HG02943 (cell line): ENCODE results near the gene CCDC88C.

ENCODE experiments used
- ATAC-seq: cut with Tn5 transposase; IDR thresholded peaks from one replicate; pipeline ENCODE4 v1.9.1; 2021; ENCODE audit warnings: mild to moderate bottlenecking, low read depth, moderate library complexity; ENCODE audit not compliant: unreplicated experiment

Gene CCDC88C

DNA sequence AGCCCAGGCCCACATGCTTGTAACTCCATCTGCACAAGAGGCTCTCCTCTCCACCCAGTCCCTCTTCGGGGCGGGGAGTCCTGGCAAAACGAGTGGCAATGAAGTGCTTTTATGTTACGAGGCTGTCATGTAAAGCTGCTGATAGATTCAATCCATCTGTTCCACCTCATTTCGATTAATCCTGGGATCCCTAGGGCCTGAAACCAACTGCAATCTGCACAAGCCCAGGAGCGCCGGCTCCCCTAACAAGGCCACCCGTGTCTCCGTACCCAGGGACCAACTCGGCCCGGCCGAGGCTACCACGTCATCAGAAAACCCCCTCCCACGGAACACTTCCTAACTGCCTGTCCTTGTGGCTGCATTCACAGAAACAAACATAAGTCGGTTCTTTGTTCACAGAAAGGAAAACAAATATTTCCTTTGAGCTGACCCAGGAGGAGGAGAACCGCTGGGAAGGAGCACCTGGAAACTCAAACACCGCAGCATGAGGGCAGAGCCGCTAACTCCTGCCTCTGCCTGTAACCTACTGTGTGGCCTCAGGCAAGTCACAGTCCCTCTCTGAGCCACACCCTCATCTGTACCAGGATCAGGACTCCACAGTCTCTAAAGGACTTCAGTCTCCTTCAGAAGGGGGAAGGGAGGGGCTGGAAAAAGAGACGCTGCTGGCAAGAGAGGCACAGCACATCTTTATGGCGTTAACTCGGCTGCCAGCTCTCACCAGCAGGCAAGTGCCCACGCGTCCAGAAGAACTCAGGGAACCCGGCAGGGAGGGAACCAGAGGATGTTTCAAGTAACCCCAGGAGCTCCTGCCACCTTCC lies 47.8 kb downstream of the CCDC88C start:
- no peak for ATAC-seq

DNA sequence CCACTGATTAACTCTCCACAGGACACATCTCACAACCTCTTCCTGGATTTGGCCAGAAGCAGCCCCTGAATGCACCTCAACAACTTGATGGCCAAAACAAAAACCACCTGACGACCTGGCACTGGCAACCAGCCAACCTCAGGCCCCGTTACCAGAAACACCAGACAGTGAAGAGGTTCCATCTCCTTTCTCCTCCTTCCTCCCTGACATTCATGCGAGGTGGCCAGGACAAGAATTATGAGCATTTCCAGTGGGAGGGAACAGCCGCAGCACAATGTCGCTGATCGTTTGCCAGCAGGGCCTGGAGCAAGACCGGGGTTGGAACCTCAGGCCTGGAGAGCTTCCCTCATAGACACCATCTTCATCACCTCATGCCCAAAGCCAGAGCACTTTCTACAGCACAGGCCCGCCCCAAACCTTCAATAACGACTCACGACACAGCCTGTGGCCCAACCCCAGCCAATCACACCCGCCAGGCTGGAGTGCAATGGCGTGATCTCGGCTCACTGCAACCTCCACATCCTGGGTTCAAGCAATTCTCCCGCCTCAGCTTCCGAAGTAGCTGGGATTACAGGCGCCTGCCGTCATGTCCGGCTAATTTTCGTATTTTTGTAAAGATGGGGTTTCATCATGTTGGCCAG lies 48.7 kb downstream of the CCDC88C start:
- ATAC-seq = no peak

DNA sequence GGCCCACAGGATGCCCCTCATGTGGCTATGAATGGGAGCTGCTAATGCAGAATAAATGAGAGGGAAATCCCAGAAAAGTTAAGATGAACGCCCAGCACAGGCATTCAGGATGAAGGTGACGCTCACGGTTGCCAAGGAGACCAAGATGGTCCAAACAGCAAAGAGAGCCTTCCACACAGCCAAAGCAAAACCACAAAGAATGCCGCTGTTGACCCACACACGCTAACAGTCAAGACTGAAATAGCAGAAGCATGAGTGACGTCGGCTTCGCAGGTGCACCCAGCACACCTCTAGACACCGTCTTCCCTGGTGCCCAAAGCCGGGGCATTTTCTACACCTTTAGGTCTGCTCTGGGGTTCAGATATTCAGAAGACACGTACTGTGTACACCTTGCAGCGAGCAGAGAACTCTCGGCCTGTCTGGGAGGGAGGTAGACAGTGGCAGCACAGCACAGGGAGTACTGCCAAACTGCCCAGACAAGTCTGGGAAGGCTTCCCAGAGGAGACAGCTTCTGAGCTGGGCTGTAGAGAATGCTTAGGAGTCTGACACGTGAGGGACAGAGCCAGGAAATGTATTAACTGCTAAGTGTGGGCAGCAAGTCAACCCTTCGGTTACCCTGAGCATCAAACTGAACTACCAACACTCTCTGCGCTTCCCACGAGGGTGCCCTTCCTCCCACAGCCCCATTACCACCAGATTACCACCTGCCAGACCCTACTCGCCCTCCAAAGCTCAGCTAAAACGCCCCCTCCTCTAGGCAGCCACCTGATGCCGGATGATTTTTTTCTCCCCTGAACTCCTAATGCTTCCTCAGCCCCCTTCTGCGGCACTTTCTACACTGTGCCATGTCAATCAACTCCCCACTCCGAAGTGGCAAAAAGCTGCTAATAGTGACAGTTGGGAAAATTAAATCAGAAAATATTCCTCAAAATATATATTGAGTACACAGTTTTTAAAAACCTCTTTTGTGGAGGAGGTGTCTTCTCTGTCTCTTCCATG lies 50.1 kb downstream of the CCDC88C start:
- ATAC-seq = peak; percentile 73

DNA sequence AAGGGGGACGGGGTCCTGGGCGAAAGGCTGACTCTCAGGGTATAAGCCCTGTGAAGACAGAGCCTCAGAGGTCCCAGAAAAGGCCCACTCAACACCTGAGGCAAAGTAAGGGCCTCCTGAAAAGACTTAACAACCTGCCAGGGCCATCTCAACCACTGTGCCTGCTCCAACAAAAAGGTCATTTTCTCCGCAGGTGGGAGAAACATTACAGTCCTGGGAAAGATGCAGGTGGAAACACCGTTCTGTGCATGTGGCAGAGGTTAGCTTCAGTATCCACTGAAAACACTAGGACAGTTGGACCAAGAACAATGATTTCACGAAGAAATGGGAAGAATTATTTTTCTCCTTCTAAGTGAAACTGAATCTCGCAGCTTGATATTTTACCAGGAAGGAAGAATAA lies 50.9 kb downstream of the CCDC88C start:
- ATAC-seq = no peak

DNA sequence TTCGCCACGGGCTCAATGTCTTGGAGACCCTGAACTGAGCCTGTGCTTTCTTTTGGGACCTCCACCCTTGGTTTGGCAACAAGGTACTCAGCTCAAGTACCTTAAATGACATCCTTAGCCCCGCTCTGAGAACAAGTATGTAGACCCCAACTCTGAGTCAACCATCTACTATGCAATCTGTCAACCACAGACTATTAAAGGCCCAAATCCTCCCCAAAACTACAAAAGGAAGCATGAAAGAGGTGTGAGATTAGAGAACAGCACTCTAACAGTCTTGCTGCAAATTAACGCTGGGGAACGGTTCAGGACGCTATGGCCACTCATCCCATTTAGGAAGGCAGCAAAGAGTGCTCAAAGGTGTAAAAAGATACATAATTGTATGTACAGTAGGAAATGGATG lies 52.1 kb downstream of the CCDC88C start:
- ATAC-seq = no peak

DNA sequence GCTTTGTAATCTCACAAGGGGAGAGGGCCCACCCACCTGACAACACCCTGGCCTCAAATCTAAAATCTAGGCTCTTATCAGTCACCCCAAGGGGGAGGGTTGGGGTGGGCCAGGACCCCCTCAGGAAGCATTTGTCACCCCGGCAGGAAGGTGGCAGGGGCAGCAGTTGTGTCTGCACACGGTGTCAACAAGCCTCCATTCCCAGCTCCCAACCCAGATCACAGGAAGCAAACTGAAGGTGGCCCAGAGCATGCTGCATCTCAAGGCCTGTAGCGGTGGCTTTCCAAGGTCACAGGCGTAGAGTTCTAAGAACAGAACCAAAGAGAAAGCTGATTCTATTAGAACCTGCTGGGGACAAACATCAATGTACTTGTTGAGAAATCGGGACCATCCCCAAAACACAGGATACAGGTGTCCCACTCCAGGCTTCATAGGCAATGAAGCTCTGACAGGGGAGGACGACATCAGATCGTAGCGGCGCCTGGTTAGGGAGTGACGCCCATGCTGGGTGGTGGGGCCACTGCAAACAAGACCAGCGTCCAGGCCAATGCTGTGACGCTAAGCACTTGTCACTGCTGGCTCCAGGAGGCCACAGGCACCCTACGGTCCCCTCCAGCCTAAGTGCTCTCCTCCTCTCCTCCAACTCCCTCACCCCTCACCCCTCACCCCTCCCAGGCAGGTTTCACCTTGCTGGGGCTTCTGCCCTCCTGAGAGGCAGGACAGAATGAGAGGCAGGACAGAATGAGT lies 52.9 kb downstream of the CCDC88C start:
- ATAC-seq = no peak

DNA sequence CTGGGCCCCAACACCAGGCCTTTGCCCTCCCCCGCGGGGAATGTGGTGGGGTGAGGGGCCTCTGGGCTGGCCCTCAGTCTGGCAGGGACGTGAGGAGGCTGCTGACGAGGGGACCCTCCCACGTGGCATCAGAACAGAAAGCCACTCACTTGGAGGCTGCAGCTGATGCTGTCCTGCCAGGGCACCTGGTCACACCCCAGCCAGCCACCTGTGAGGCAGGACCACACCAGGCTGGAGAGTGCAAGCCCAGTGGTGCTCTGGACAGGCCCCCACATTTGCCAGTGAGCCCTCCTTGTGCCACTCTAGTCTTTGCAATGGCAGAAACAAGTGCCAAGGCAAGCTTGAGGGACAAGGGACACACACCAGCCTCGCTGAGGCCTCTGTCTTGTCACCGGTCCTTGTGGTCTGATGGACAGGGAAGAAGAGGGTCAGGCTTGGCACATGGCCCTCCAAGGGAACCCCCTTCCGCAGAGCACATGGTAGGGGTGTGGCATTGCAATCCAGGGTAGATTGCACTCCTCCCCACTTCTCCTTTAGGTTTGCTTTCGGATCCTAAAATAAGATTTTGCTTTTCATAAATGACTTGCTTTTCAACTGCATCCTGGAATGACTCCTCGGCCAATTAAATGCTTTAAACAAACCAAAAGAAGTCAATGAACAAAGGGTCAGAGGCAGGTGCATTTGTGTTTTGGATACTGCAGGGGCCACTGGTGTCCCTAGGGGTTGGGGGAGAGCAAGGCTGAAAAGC lies 53.7 kb downstream of the CCDC88C start:
- no peak for ATAC-seq

DNA sequence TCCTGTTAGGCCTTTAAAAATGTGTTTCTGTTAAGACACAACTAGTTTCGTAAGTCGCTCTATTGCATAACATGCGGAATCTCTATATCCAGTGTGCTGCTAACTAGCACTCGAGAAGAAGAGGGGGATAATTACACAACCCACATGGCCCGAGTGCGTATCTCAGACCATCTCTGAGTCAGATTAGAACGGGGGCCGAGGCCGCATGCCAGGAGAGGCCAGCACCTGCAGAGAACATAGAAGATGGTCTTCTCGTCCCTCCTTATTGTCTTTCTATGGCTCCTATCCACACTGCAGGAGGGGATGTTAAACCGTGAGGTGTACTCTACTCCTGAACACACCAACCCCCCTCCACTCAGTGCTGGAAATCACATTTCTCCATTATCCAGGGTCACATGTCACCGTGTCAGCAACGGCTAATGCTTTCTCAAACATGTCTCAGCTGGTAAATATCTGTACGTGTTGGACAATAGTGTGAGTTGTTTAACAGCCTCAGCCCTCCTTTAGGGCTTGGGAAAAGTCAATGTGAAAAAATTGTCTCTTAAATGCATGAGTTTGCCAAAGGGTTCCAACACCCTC lies 56.3 kb downstream of the CCDC88C start:
- no peak for ATAC-seq

DNA sequence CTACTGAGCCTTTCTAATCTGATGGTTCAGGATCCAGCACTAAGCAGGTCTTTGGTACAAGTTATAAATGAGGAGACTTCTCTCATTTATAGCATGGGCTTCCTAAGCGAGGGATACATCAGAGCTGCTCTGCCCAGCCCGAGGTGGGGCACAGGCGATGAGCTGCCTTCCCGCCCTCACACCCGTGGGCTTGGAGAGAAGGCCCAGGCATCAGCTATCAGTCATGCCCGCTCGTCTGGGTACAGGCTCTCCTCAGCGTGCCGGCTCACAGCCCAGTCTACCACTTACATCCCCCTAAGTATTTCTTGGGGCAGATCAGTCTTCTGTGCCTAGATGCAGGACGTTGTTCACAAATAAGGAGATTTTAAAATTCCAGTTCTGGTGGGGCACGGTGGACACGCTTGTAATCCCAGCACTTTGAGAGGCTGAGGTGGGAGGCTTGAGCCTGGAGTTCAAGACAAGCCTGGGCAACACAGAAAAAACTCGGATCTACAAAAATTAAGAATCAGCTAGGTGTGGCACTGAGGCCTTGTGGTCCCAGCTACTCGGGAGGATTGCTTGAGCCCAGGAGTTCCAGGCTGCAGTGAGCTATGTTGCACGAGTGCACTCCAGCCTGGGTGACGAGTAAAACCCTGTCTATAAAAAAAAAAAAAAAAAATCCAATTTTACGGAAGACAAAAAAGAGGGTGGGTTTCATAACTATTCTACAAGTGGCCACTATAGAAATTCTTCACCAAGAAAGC lies 57.0 kb downstream of the CCDC88C start:
- no peak for ATAC-seq

DNA sequence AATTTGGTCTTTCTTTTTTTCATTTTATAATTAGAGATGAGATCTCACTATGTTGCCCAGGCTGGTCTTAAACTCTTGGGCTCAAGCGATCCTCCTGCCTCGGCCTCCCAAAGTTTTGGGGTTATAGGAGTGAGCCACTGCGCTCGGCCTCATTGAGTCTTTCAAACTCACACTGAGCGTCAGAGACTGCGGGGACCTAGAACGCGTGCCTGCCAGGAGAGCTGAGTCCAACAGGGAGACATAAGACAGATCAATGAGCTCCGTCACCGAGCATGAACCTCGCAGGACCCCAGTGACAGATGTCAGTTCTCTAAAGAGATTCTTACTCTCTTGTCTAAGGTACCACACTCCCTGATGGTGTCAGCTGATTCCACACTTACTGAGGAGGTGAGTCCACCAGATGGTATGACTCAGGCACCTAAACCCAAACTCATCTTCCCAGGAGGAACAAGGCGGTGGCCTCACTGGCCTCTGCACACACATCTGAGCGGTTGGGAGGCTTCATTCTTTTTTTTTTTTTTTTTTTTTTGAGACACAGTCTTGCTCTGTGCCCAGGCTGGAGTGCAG lies 58.9 kb downstream of the CCDC88C start:
- ATAC-seq = no peak

DNA sequence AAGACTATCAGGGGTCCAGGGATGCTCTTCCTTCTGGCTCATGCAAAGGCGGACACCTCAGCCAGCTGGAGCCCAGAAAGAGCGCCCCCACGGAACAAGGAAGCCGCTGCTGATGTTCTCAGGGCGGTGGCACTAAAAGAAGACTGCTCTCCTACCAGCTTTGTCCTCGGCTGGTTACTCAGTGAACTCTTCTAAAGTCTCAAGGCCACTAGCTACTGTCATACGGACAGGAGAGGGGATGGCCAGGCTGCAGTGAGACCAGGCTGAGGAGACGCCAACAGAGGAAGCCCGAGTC lies 59.6 kb downstream of the CCDC88C start:
- no peak for ATAC-seq

DNA sequence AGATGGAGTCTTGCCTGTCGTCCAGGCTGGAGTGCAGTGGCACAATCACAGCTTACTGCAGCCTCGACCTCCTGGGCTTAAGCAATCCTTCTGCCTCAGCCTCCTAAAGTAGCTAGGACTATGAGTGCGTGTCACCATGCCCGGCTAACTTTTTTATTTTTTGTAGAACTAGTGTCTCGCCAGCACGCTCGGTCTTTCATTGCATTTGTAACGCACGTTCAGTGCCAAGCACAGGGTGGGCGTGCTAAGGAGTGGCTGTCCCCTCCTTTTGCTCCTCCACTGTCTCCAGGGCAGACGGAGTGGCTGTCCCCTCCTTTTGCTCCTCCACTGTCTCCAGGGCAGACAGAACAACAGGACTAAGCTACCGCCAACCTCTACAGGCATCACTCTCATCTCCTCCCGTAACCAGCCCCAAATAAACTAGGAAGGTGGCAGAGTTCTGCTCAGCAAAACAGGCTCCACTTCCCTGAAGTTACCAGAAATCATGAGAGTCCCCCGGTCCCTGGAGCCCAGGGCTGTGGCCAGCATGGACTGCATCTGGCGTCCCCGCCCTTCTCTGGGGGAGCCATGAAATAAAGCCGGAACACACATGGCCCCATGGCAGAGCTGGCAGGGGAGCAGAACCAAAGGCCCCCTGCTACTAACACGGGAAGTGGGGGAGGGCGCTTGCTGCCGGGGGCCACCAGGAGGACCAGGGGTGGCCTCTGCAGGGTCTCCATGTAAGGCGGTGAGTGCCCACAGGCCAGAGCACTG lies 60.2 kb downstream of the CCDC88C start:
- ATAC-seq = no peak

DNA sequence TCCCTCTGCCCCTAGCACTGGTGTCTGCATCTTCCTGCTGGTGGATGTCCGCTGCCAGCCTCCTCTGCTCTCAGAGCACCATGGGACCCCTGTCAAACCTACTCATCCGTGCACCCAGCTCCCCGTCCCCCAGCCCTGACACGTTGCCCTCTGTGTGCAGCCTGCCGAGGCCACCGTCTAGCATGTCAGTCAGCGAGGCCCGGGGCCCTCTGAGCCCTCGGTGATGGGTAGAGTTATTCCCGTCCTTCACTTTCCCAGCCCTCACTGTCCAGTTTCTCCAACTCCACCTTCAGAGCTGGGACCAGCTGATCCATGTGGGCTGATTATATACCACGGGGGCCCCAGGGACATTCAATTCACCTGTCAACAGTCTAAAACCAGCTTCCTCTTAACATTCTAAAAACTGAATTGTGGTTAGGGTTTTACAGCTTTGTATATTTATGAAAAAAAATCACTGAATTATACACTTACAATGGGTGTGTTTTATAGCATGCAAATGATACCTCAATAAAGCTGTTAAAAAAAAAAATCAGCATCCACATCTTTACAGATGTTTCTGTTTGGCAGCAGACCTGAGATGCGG lies 61.3 kb downstream of the CCDC88C start:
- no peak for ATAC-seq

DNA sequence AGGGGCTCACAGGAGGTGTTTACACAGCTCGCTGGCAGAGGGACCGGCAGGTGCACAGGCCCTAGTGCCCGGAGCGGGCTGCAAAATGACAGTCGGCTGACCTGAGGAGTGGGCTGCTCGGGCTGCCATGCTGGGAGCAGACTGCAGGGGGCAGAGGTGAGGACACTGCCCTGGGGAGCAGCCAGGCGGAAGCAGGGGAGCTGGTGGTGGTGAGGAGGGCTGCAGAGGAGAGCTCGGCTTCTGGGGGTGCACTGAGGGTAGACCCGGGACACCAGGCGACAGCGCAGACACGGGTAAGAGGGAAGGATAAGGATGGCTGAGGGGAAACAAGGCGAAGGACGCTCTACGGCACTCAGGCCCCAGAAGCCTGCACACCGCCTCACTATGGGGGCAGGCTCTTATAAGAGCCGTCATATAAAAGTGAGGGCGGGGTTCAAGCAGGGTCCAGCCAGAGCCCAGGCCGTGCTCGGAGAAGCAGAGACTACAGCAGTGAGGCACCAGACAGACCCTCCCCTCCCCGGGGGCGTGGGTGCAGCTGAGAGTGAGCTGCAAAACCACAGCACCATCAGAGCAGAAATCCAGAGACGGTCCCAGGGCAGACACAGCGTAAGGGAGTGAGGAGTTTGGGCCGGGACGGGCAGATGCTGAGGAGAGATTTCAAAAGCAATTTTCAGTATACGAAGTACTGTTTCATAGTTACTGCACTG lies 62.5 kb downstream of the CCDC88C start:
- ATAC-seq = no peak

DNA sequence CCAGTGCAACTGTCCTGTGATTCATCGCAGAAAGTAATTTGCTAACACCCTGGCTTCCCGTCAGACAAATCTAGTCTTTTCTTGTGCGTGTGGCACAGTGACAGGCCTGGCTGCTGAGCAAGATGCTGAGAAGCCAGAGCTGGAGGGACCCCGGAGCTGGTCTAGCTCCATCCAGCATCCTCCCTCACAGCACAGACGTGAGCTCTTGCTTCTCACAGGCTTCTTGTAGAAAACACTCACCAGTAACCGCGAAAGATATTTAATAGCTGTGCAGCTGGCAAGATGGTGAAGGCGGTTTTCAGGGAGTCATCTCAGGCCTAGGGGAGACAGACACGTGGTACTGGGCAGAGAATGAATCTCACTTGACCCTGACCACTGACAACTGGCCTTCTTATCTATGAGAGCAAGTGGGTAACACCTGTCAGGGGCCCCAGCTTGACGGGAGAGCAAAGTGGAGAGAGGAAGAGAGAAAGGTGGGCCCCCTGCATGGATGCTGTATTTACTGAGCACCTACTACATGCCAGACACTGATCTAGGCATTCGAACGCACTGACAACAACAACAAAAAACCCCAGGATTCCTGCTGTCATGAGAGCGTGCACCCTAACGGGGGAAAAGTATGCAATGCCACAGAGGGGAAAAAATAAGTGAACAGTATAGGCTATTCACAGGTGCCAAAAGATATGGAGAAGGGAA lies 63.3 kb downstream of the CCDC88C start:
- no peak for ATAC-seq
